Esophagus muscularis mucosa (tissue), 4 donors: ENCODE measurements around the gene ZNF425.

ENCODE experiments used
- EP300 ChIP-seq: sonication (generic); formaldehyde crosslinking; IDR thresholded peaks from one replicate; pipeline ENCODE4 v1.6.1; 2017; ENCODE audit warnings: antibody characterized with exemption
- POLR2A ChIP-seq: fragments of 450-650 bp; IDR thresholded peaks from one replicate; pipeline ENCODE4 v1.6.1; 2017; ENCODE audit warnings: antibody characterized with exemption, moderate library complexity, mild to moderate bottlenecking, low read depth
- POLR2AphosphoS5 ChIP-seq, 2 donors: sonication (generic); formaldehyde crosslinking; IDR thresholded peaks; one replicate each; pipeline ENCODE4 v1.6.1; 2017; ENCODE audit warnings: antibody characterized with exemption in 2 of 2
- TF ChIP-seq, protein P1 (sequence below), 3 experiments: fragments of 200-600 bp in 2 of 3; fragments of 450-650 bp in 1 of 3; sonication (generic) in 2 of 3; IDR thresholded peaks; one replicate each; pipeline ENCODE4 v1.5.1; 2017 to 2019; ENCODE audit warnings: antibody characterized with exemption in 3 of 3, mild to moderate bottlenecking in 2 of 3, moderate library complexity in 1 of 3

DNA sequence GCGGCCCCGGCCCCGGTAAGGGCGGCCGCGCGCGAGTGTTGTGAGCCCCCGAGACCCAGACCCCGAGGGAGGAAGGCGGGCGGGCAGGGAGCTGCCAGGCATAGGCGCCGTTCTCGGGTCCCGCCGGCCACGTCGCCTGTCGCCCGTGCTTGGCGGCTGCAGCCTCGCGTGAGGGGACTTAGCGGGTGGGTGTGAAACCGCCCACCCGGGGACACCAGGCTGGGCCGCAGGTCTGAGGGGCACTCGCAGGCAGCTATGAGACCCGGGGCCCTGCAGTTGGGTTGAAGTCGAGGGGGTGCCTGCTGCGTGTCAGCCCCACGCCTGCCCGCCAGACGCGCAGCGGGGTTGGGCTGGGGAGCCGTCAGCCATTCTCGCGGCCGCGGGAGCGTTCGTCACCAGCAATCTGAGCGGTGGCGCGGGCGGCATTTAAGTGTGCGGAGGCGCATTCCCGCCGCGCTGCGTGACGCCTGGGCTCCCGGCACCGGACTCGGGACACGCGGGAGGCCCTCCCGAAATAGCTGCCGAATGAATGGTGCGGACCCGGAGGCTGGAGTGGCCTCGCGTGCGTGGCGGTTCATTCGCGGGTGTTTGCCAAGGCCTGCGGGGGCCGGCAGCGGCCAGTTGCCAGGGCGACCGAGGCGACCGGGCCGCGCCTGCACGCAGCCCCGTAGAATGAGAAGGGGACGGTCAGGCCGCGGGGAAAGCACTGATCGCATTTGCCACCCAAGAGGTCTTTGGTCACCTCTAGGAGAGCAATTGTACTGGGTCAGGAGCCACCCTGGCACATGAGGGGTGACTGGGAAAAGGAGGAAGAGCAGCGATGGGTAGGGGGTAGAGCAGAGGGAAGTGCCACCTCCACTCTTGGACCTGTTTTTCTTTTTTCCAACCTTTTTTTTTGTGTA is 21.9 kb upstream of the ZNF425 start:
- TF ChIP-seq POLR2A (no peak), EP300 (no peak), POLR2AphosphoS5 (IDR thresholded peaks at IDR 0.05) (no peak)
- TF ChIP-seq, protein P1, sequence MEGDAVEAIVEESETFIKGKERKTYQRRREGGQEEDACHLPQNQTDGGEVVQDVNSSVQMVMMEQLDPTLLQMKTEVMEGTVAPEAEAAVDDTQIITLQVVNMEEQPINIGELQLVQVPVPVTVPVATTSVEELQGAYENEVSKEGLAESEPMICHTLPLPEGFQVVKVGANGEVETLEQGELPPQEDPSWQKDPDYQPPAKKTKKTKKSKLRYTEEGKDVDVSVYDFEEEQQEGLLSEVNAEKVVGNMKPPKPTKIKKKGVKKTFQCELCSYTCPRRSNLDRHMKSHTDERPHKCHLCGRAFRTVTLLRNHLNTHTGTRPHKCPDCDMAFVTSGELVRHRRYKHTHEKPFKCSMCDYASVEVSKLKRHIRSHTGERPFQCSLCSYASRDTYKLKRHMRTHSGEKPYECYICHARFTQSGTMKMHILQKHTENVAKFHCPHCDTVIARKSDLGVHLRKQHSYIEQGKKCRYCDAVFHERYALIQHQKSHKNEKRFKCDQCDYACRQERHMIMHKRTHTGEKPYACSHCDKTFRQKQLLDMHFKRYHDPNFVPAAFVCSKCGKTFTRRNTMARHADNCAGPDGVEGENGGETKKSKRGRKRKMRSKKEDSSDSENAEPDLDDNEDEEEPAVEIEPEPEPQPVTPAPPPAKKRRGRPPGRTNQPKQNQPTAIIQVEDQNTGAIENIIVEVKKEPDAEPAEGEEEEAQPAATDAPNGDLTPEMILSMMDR (IDR thresholded peaks at IDR 0.05): no peak
